Neural cell (in vitro differentiated cells): ENCODE results near the gene PRKCE. TPM values are rescaled to one million over a fixed set of nuclear protein-coding genes. Genes with fewer than 3 reads are reported as not detected.

ENCODE experiments used
- H2AFZ ChIP-seq: fragments of 200-600, 300-800 bp; sonication (generic), shearing (Covaris generic); 2 replicates; pipeline ENCODE4 v1.6.0; 2014; ENCODE audit warnings: low read depth, mild to moderate bottlenecking, antibody characterized with exemption, low read length, moderate library complexity
- H3F3A ChIP-seq: fragments of 200-600 bp; shearing (Covaris generic); 2 replicates; pipeline ENCODE4 v1.6.1; 2016; ENCODE audit warnings: mild to moderate bottlenecking, moderate library complexity, mixed read lengths, antibody characterized with exemption, low read length; ENCODE audit not compliant: insufficient read depth, poor library complexity, severe bottlenecking
- H3K27ac ChIP-seq: fragments of 200-600, 300-800 bp; sonication (generic), shearing (Covaris generic); 2 replicates; pipeline ENCODE4 v1.5.1; 2014; ENCODE audit warnings: mild to moderate bottlenecking, low read length, moderate library complexity
- H3K27me3 ChIP-seq: fragments of 300-800, 200-600 bp; sonication (generic), shearing (Covaris generic); 2 replicates; pipeline ENCODE4 v1.6.0; 2014; ENCODE audit warnings: mild to moderate bottlenecking, low read depth, low read length, moderate library complexity; ENCODE audit not compliant: insufficient read depth
- H3K36me3 ChIP-seq: fragments of 300-800, 200-600 bp; sonication (generic), shearing (Covaris generic); 2 replicates; pipeline ENCODE4 v1.5.1; 2014; ENCODE audit warnings: mild to moderate bottlenecking, antibody characterized with exemption, low read length, moderate library complexity; ENCODE audit not compliant: insufficient read depth
- H3K4me2 ChIP-seq: fragments of 300-800, 200-600 bp; sonication (generic), shearing (Covaris generic); 2 replicates; pipeline ENCODE4 v1.6.0; 2014; ENCODE audit warnings: mild to moderate bottlenecking, low read length
- H3K4me3 ChIP-seq: fragments of 300-800, 200-600 bp; sonication (generic), shearing (Covaris generic); 2 replicates; pipeline ENCODE4 v1.5.1; 2014; ENCODE audit warnings: mild to moderate bottlenecking, low read length, moderate library complexity
- H3K79me2 ChIP-seq: fragments of 200-600 bp; shearing (Covaris generic); replicated peaks from 2 replicates; pipeline ENCODE4 v1.6.0; 2014; ENCODE audit warnings: mild to moderate bottlenecking, low read length, moderate library complexity; ENCODE audit not compliant: insufficient read depth
- H3K9ac ChIP-seq: fragments of 300-800, 200-600 bp; sonication (generic), shearing (Covaris generic); 2 replicates; pipeline ENCODE4 v1.6.1; 2016; ENCODE audit warnings: mild to moderate bottlenecking, low read length, mixed read lengths
- H3K9me2 ChIP-seq: fragments of 200-600 bp; shearing (Covaris generic); 2 replicates; pipeline ENCODE4 v1.6.1; 2016; ENCODE audit warnings: mild to moderate bottlenecking, low read length, mixed read lengths; ENCODE audit not compliant: insufficient read depth
- H3K9me3 ChIP-seq: fragments of 200-600, 300-800 bp; sonication (generic), shearing (Covaris generic); 2 replicates; pipeline ENCODE4 v1.6.1; 2016; ENCODE audit warnings: mild to moderate bottlenecking, mixed run types, low read length, moderate library complexity, mixed read lengths
- H4K20me1 ChIP-seq: fragments of 200-600 bp; shearing (Covaris generic); 2 replicates; pipeline ENCODE4 v1.6.1; 2016; ENCODE audit warnings: mild to moderate bottlenecking, mixed run types; ENCODE audit not compliant: insufficient read depth
- EP300 ChIP-seq: fragments of 450-650 bp; conservative IDR thresholded peaks from 2 replicates; pipeline ENCODE4 v1.6.1; 2014; ENCODE audit warnings: antibody characterized with exemption, mild to moderate bottlenecking, moderate library complexity; ENCODE audit not compliant: poor library complexity, severe bottlenecking
- EZH2 ChIP-seq: fragments of 200-600, 300-800 bp; shearing (Covaris generic), sonication (generic); IDR thresholded peaks from 2 replicates; pipeline ENCODE4 v1.6.1; 2014; ENCODE audit warnings: antibody characterized with exemption, low read length, borderline replicate concordance, mild to moderate bottlenecking; ENCODE audit not compliant: insufficient read depth, poor library complexity, severe bottlenecking
- MXI1 ChIP-seq: fragments of 450-650 bp; conservative IDR thresholded peaks from 2 replicates; pipeline ENCODE4 v1.6.1; 2014; ENCODE audit warnings: antibody characterized with exemption, mild to moderate bottlenecking; ENCODE audit not compliant: poor library complexity, severe bottlenecking
- POLR2AphosphoS5 ChIP-seq: IDR thresholded peaks from 2 replicates; pipeline ENCODE4 v1.6.1; 2012
- RAD21 ChIP-seq: fragments of 450-650 bp; conservative IDR thresholded peaks from 2 replicates; pipeline ENCODE4 v1.6.1; 2014; ENCODE audit warnings: antibody characterized with exemption, mild to moderate bottlenecking, moderate library complexity
- SMC3 ChIP-seq: fragments of 450-650 bp; conservative IDR thresholded peaks from 2 replicates; pipeline ENCODE4 v1.6.1; 2014; ENCODE audit warnings: antibody characterized with exemption, mild to moderate bottlenecking, moderate library complexity; ENCODE audit not compliant: poor library complexity
- TAF1 ChIP-seq: IDR thresholded peaks from 2 replicates; pipeline ENCODE4 v1.6.1; 2012; ENCODE audit warnings: low read depth
- polyA plus RNA-seq: library from polyadenylated mRNA; depleted of rRNA; stranded (reverse); fragments of >200 nt; gene quantifications from 2 replicates; pipeline ENCODE4 v1.2.3, GENCODE V29; 2014
- TF ChIP-seq, protein P1 (sequence below): fragments of 450-650 bp; IDR thresholded peaks from 2 replicates; pipeline ENCODE4 v1.5.1; 2014; ENCODE audit warnings: antibody characterized with exemption, mild to moderate bottlenecking, moderate library complexity; ENCODE audit not compliant: poor library complexity, severe bottlenecking
- TF ChIP-seq, protein P2 (sequence below): IDR thresholded peaks from 2 replicates; pipeline ENCODE4 v1.6.1; 2012; ENCODE audit warnings: borderline replicate concordance

PRKCE gene
- polyA plus RNA-seq, 1 donor from 2014 or later: 5.4 TPM

DNA sequence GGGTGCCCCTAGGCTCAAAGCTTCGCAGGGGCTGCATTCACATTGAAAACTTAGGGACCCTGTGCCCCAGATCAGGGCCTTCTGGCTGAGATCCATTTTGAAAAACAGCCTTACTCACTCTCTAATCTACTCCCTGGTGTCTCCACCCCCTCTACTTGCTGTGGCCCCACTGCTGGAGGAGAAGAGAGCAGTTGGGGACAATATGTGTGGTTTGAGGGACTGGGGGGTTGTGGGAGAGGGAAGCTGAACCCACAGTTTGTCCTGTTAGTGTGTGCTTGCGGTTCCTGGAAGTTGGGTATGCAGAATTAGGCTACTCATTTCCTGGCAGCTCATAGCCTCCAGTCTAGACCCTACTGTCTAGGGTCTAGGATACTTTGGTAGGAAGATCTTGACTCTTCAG is 211.4 kb downstream of the PRKCE start:
- no peak overlapping the region for H3K4me2 ChIP-seq
- H4K20me1 ChIP-seq: no peaks in the 10 kb centered on the region
- no peak overlapping the region for H2AFZ ChIP-seq
- no peak overlapping the region for H3K4me3 ChIP-seq
- H3K9ac ChIP-seq: no peak overlapping the region
- TF ChIP-seq SMC3: no peak
- no peak for TF ChIP-seq MXI1
- no peak for TF ChIP-seq POLR2AphosphoS5
- TF ChIP-seq EZH2: no peak
- TF ChIP-seq RAD21: no peak
- TF ChIP-seq EP300: no peak
- no peaks in the 10 kb centered on the region for H3K9me2 ChIP-seq
- H3K79me2 ChIP-seq: no peaks in the 10 kb centered on the region
- no peaks in the 10 kb centered on the region for H3K27me3 ChIP-seq
- H3K36me3 ChIP-seq: no peaks in the 10 kb centered on the region
- H3K27ac ChIP-seq: no peak overlapping the region
- H3K9me3 ChIP-seq: no peaks in the 10 kb centered on the region
- no peaks in the 10 kb centered on the region for H3F3A ChIP-seq

- H3K9me3 ChIP-seq: no peaks in the 10 kb centered on the region
- no peaks in the 10 kb centered on the region for H3K36me3 ChIP-seq
- no peaks in the 10 kb centered on the region for H4K20me1 ChIP-seq
- no peak overlapping the region for H2AFZ ChIP-seq
- H3K4me3 ChIP-seq: no peak overlapping the region
- no peaks in the 10 kb centered on the region for H3K9me2 ChIP-seq
- H3K79me2 ChIP-seq: no peaks in the 10 kb centered on the region
- no peak for TF ChIP-seq EZH2
- no peak for TF ChIP-seq SMC3
- no peak for TF ChIP-seq POLR2AphosphoS5
- TF ChIP-seq EP300: no peak
- no peak for TF ChIP-seq TAF1
- TF ChIP-seq MXI1: no peak
- TF ChIP-seq RAD21: no peak
- TF ChIP-seq, protein P1, sequence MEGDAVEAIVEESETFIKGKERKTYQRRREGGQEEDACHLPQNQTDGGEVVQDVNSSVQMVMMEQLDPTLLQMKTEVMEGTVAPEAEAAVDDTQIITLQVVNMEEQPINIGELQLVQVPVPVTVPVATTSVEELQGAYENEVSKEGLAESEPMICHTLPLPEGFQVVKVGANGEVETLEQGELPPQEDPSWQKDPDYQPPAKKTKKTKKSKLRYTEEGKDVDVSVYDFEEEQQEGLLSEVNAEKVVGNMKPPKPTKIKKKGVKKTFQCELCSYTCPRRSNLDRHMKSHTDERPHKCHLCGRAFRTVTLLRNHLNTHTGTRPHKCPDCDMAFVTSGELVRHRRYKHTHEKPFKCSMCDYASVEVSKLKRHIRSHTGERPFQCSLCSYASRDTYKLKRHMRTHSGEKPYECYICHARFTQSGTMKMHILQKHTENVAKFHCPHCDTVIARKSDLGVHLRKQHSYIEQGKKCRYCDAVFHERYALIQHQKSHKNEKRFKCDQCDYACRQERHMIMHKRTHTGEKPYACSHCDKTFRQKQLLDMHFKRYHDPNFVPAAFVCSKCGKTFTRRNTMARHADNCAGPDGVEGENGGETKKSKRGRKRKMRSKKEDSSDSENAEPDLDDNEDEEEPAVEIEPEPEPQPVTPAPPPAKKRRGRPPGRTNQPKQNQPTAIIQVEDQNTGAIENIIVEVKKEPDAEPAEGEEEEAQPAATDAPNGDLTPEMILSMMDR: no peak
- TF ChIP-seq, protein P2, sequence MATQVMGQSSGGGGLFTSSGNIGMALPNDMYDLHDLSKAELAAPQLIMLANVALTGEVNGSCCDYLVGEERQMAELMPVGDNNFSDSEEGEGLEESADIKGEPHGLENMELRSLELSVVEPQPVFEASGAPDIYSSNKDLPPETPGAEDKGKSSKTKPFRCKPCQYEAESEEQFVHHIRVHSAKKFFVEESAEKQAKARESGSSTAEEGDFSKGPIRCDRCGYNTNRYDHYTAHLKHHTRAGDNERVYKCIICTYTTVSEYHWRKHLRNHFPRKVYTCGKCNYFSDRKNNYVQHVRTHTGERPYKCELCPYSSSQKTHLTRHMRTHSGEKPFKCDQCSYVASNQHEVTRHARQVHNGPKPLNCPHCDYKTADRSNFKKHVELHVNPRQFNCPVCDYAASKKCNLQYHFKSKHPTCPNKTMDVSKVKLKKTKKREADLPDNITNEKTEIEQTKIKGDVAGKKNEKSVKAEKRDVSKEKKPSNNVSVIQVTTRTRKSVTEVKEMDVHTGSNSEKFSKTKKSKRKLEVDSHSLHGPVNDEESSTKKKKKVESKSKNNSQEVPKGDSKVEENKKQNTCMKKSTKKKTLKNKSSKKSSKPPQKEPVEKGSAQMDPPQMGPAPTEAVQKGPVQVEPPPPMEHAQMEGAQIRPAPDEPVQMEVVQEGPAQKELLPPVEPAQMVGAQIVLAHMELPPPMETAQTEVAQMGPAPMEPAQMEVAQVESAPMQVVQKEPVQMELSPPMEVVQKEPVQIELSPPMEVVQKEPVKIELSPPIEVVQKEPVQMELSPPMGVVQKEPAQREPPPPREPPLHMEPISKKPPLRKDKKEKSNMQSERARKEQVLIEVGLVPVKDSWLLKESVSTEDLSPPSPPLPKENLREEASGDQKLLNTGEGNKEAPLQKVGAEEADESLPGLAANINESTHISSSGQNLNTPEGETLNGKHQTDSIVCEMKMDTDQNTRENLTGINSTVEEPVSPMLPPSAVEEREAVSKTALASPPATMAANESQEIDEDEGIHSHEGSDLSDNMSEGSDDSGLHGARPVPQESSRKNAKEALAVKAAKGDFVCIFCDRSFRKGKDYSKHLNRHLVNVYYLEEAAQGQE: no peak
- H3K9ac ChIP-seq: no peak overlapping the region
- no peak overlapping the region for H3K4me2 ChIP-seq
- H3K27ac ChIP-seq: no peak overlapping the region
- H3K27me3 ChIP-seq: no peaks in the 10 kb centered on the region
- H3F3A ChIP-seq: no peaks in the 10 kb centered on the region
These were observed 212.6 kb downstream of the PRKCE start for GRCh38 chr2:45864121-45864520.

DNA sequence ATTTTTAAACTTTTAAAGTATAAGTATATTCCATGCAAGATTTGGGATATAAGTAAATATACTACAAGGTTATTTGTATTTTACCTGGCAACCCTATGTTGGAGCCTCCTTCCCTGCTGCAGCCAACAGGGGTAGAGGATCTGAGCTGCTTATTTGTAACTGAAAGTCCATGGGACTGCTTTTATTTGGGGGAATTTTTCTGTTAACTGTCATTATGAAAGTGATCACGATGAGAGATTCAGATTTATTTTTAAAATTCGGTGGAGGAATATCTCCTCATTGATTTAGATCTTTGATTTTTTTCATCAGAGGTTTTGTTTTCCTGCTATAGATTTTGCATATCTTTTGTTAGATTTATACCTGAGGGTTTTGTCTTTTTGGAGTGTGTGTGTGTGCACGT is 215.9 kb downstream of the PRKCE start:
- Histone ChIP-seq H3K4me2 (no peak overlapping the region), H3K27me3 (no peaks in the 10 kb centered on the region), H3K27ac (no peak overlapping the region), H3F3A (no peaks in the 10 kb centered on the region), H3K4me3 (no peak overlapping the region), H3K36me3 (no peaks in the 10 kb centered on the region), H3K9ac (no peak overlapping the region), H3K79me2 (no peaks in the 10 kb centered on the region), H2AFZ (no peak overlapping the region), H3K9me2 (no peaks in the 10 kb centered on the region), H3K9me3 (no peaks in the 10 kb centered on the region), H4K20me1 (no peaks in the 10 kb centered on the region)
- no peak for TF ChIP-seq RAD21
- no peak for TF ChIP-seq SMC3
- no peak for TF ChIP-seq EP300
- TF ChIP-seq MXI1: no peak
- no peak for TF ChIP-seq TAF1
- TF ChIP-seq EZH2: no peak
- TF ChIP-seq, protein P1: no peak
- TF ChIP-seq POLR2AphosphoS5: no peak
- TF ChIP-seq, protein P2: no peak
